Measurements from ENCODE around the gene SETD2.
A peak's percentile ranks its signal among the peaks of the same experiment; 100 is the strongest.

The SETD2 gene

GRCh38 chr3:47009225-47010110 lies 154.4 kb downstream of the SETD2 start:
- DNase-seq (ENCODE audit: low read depth in 2 of 2) = peak; percentile 75

- DNase-seq (ENCODE audit: low read depth in 2 of 2) = no peak
Observed at GRCh38 chr3:47008851-47009224, 155.1 kb downstream of the SETD2 start.

- DNase-seq (ENCODE audit: low read depth in 2 of 2) = no peak
Observed at GRCh38 chr3:47008234-47008796, 155.6 kb downstream of the SETD2 start.

GRCh38 chr3:47007482-47008233 lies 156.3 kb downstream of the SETD2 start:
- no peak for DNase-seq (ENCODE audit: low read depth in 2 of 2)

GRCh38 chr3:47007001-47007400 lies 156.9 kb downstream of the SETD2 start:
- no peak for DNase-seq (ENCODE audit: low read depth in 2 of 2)

GRCh38 chr3:47006145-47006651 lies 157.7 kb downstream of the SETD2 start:
- no peak for DNase-seq (ENCODE audit: low read depth in 2 of 2)

- DNase-seq (ENCODE audit: low read depth in 2 of 2) = no peak
Observed at GRCh38 chr3:47005212-47006144, 158.4 kb downstream of the SETD2 start.

GRCh38 chr3:47004369-47005211 lies 159.3 kb downstream of the SETD2 start:
- no peak for DNase-seq (ENCODE audit: low read depth in 2 of 2)

GRCh38 chr3:47003461-47004368 lies 160.2 kb downstream of the SETD2 start:
- no peak for DNase-seq (ENCODE audit: low read depth in 2 of 2)

- DNase-seq (ENCODE audit: low read depth in 2 of 2) = no peak
Observed at GRCh38 chr3:47003056-47003410, 160.9 kb downstream of the SETD2 start.

GRCh38 chr3:47002171-47003055 lies 161.5 kb downstream of the SETD2 start:
- DNase-seq (ENCODE audit: low read depth in 2 of 2) = no peak

- no peak for DNase-seq (ENCODE audit: low read depth in 2 of 2)
Observed at GRCh38 chr3:47001731-47002170, 162.2 kb downstream of the SETD2 start.

- DNase-seq (ENCODE audit: low read depth in 2 of 2) = no peak
Observed at GRCh38 chr3:47000922-47001730, 162.8 kb downstream of the SETD2 start.

- no peak for DNase-seq (ENCODE audit: low read depth in 2 of 2)
Observed at GRCh38 chr3:47000198-47000815, 163.6 kb downstream of the SETD2 start.

GRCh38 chr3:46999516-47000197 lies 164.3 kb downstream of the SETD2 start:
- DNase-seq (ENCODE audit: low read depth in 2 of 2) = no peak

GRCh38 chr3:46998852-46999515 lies 164.9 kb downstream of the SETD2 start:
- DNase-seq (ENCODE audit: low read depth in 2 of 2) = no peak

Measured in stimulated activated CD8-positive, alpha-beta memory T cell treated with anti-CD3 and anti-CD28 coated beads, Interleukin-2, amount 100 ng/mL, for 48 hours (primary cell).